Retinal pigment epithelial cell (primary cell): Measurements from ENCODE around the gene ADGRL2.

ENCODE experiments used
- DNase-seq: peaks from one replicate; pipeline ENCODE4 v3.0.0-alpha.2; 2010; ENCODE audit warnings: low read depth
- H3K4me3 ChIP-seq: 2 replicates; pipeline ENCODE4 v1.5.1; 2011; ENCODE audit warnings: mild to moderate bottlenecking, low read length, control low read depth, moderate library complexity
- CTCF ChIP-seq: conservative IDR thresholded peaks from 2 replicates; pipeline ENCODE4 v1.5.1; 2011; ENCODE audit warnings: low read depth, low read length, control low read depth, inconsistent platforms

Gene ADGRL2

DNA sequence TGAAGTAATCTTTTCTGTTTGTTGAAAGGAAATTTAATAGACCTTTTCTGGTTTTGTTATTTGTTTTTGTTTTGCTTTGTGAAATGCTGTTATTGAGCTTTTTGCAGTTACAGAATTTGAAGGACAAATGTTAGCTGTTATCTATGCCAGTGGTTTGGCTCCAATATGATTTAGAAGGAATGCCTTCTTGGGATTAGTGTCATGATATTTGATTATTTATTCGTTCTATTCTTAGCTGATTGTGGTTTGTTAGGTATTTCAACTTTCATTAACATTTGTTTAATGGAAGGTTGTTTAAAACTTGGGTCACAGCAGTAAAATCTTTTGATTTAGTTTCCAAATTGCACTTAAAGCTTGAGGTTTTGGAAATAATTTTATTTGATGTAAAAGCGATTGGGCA is 33.5 kb downstream of the ADGRL2 start:
- no peak for TF ChIP-seq CTCF
- H3K4me3 ChIP-seq = no peak overlapping the region
- DNase-seq = no peak

DNA sequence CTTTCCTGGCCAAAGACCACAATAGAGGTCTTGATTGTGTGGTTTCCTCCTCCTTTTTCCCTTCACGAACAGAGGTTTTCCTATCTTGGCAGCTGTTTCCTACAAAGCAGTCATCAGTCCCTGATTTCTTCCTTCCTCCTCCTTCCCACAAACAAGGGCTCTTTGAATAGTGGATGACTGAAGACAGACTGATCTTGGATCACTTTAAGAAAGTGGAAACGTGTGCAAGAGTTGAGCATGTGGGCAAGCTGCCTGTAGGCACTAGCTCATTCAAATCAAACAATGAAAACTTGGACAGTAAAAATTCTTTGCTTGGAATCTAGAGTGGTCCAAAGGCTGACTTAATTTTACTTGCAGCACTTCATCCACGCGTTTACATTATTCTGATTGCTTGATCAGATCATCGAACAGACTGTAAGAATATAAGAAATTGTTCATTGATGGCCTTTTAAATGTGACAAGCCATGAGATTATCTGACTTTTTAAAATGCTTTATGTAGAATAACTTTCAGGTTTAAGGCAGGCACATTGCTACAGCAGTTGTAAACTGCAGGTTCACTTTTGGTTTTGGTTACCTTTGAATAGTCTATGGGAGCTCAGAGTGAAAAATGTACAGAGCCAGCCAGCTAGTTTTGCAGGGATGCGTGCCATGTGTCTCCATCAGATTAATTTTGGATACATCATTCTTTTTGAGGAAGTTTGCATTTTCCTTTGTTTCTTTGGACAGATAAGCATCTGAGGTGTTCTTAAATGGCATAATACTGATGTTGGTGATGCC is 34.4 kb downstream of the ADGRL2 start:
- DNase-seq = no peak
- no peak for TF ChIP-seq CTCF
- no peak overlapping the region for H3K4me3 ChIP-seq

DNA sequence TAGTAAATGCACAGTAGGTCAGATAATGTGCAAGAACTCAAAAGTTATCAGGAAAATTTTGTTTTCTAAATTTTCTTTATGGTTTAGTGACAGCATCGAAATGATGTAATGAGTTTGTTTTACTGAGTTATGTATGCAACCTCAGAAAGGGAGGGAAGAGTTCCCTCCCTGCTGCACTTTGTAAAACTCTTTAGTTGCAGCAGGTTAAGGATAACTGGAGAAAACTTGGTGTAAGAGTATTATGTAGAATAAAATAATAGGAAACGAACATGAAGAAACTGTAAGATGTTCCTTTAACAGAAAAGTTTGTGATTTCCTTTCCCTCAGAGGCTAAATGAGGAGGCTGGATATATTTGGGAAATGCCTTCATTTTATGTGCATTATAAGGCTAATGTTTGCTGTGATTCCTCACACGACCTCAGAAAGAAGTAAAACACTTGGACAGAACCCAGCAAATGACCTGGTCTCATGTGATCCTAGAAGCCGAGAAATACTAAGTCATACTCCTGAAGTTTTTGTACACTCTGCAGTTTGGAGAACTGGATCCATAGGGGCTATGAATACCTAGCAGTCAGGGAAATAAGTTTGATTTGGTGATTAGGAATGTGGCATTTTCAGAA is 35.4 kb downstream of the ADGRL2 start:
- TF ChIP-seq CTCF = no peak
- no peak for DNase-seq
- no peak overlapping the region for H3K4me3 ChIP-seq

GRCh38 chr1:81838600-81839218 is 38.0 kb downstream of the ADGRL2 start:
- DNase-seq = no peak
- TF ChIP-seq CTCF = no peak

DNA sequence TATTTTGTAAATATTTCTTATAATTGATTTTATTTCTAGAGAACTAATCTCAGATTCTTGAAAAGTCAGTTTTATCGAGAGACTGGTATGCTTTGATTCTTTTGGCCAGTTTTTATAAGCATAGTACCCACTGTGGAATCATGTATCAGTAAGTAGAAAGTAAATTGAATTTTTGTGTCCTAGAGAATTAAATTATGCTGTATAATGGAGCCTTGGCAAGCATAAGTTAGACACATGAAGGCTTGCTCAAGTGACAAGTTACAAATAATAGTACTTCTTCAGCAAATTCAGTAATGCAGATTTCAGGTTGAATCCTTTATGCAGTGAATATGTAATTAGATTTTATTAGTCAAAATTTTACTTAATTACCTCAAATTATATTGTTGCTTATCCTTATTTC is 40.1 kb downstream of the ADGRL2 start:
- no peak for TF ChIP-seq CTCF
- DNase-seq = no peak
- no peak overlapping the region for H3K4me3 ChIP-seq

More at GRCh38 chr1:81838600-81839218, 38.0 kb downstream of the ADGRL2 start:
- no peak overlapping the region for H3K4me3 ChIP-seq

DNA sequence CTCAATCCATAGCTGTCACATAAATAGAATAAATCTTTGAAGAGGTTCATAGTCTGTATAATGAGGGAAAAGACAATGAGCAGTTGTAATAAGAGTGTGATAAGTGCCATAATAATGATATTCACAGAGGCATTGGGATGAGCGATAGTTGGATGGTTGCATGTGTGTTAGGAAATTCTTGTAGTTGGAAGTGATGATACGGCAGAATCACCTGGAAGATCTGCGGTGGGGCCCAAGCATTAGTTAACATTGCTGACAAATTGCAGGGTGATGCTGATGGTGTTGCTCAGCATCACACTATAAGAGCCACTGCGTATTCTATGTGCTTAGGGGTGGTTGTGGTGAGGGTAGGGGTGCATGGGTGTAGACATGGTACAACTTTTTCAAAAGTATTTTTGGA is 41.1 kb downstream of the ADGRL2 start:
- H3K4me3 ChIP-seq = no peak overlapping the region
- no peak for TF ChIP-seq CTCF
- no peak for DNase-seq
